OCI-LY1 (cell line): ENCODE data around the gene WASF1.

ENCODE experiments used
- CTCF ChIP-seq: fragments of 200-600 bp; sonication (generic), shearing (Covaris generic); IDR thresholded peaks from 2 replicates; pipeline ENCODE4 v1.5.1; 2017; ENCODE audit warnings: mild to moderate bottlenecking, antibody characterized with exemption, low read length, moderate library complexity, mixed read lengths
- EZH2 ChIP-seq: fragments of 200-600 bp; sonication (generic), shearing (Covaris generic); IDR thresholded peaks from 2 replicates; pipeline ENCODE4 v1.8.0; 2017; ENCODE audit warnings: borderline replicate concordance, mixed run types, mild to moderate bottlenecking, antibody characterized with exemption, low read length, moderate library complexity, mixed read lengths

DNA sequence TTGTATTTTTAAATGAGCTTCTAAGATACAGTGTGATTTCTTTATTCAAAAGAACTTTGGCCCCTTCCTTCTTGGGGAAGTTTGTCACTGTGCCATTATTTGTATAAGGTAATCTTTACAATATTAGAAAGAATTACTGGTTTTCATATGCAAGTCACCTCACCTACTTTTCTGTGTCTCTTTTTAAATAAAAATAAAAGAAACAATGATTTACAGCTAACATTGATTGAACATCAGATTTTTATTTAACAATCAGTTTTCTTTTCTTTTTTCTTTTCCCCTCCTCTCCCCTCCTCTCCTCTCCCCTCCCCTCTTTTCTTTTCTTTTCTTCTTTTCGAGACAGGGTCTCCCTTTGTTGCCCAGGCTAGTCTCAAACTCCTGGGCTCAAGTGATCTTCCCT is 46.8 kb upstream of the WASF1 start:
- TF ChIP-seq EZH2 (no peak), CTCF (no peak)
